Right lobe of liver (tissue), 4 donors: ENCODE measurements around the gene BMPER.

Experiments used
- POLR2A ChIP-seq: fragments of 450-650 bp; IDR thresholded peaks from one replicate; pipeline ENCODE4 v1.6.1; 2017; ENCODE audit warnings: antibody characterized with exemption, mild to moderate bottlenecking
- TF ChIP-seq, protein P1 (sequence below), 4 donors: fragments of 200-600 bp in 3 of 4; fragments of 450-650 bp in 1 of 4; IDR thresholded peaks; one replicate each; pipeline versions ENCODE4 v1.5.1 to v1.8.0; 2016 to 2022; ENCODE audit warnings: antibody characterized with exemption in 4 of 4, mild to moderate bottlenecking in 2 of 4
- donor health status: DM: no; HTN: no; CAD: no.
- donor health status: DM: no; HTN: no; CAD: no.
- donor health status: DM: no; HTN: yes; CAD: no.

DNA sequence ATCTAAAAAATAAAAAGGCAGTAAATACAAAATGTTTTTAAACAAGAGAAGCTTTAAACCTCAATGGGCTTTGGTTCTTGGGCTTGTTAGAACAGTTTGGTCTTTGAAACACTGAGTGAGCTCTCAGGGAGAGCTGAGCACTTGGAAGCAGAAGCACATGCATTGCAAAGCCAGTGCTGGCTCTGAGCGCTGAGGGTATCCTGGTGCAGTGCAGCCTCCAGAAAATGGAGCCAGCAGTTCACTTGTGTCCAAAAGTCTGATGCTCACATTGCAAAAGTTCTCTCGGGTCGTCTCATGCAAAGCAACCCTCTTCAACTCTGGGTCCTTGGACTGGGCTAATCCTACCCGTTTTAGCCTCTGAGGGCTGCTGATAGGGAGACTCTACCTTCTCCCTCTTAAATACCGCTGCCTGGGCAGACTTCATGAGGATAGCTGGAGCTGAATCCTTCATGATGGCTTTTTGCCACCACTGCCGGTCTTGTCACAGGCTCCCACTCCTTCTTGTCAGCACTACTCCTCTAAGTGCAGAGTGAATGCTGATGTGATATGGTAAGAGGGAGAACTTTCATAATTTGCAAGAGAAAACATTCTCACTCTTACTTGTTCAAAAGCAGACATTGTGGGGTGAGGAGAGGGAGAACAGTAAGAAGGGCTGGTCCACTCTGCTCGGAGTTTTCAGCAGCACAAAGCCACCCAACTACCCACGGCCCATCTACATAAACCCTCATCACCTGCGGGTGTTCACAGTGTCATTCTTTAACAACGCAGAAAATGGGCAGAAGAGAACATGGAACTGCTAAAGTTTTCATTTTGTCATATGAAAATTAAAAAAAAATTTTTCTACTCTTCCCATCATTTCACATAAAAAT is 42.2 kb upstream of the BMPER start:
- TF ChIP-seq, protein P1, sequence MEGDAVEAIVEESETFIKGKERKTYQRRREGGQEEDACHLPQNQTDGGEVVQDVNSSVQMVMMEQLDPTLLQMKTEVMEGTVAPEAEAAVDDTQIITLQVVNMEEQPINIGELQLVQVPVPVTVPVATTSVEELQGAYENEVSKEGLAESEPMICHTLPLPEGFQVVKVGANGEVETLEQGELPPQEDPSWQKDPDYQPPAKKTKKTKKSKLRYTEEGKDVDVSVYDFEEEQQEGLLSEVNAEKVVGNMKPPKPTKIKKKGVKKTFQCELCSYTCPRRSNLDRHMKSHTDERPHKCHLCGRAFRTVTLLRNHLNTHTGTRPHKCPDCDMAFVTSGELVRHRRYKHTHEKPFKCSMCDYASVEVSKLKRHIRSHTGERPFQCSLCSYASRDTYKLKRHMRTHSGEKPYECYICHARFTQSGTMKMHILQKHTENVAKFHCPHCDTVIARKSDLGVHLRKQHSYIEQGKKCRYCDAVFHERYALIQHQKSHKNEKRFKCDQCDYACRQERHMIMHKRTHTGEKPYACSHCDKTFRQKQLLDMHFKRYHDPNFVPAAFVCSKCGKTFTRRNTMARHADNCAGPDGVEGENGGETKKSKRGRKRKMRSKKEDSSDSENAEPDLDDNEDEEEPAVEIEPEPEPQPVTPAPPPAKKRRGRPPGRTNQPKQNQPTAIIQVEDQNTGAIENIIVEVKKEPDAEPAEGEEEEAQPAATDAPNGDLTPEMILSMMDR (IDR thresholded peaks at IDR 0.05), result no peak
- TF ChIP-seq POLR2A, result no peak
